WI38 (cell line): Measurements from ENCODE around the gene CAMK2G.

ENCODE experiments used
- H3K4me3 ChIP-seq: 2 replicates; pipeline ENCODE4 v1.5.1; 2011; ENCODE audit warnings: low read depth, mild to moderate bottlenecking, control low read depth, low read length
- TF ChIP-seq, protein P1 (sequence below): IDR thresholded peaks from 2 replicates; pipeline ENCODE4 v1.5.1; 2012; ENCODE audit warnings: low read depth, mild to moderate bottlenecking, control low read depth, low read length

CAMK2G gene

DNA sequence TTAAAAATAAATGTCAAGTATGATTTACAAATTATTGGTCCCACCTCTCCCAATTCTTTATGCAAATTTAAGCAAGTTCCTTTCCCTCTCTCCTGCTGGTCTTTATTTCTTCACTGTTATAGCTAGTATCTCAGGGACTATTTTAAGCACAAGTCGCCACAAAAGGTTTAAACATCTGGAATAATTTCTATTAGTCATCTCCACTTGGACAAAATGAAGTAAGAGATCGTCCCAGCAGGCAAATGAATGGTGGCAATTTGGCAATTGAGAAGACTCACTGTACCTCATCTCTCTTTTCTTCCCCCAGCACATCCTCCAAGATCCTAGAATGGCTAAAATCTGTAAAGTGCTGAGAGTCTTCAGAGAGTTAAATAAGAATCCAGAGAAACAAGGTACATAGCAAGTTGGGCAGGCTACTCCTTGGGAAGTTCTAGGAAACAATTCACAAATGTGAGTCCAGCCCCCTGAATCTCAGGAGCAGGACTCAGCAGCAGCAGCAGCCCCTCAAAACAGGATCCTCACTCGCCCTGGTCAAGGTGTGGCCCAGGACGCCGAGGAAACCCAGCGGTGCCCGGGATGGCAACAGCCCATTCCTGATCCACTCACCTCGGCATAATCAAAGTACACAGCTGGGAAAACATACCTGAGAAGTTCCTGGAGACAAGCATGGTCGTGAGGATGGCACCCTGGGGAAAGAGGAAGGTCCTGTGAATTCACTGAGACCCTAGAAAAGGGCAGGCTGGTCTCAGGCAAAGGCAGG is 32.6 kb downstream of the CAMK2G start:
- H3K4me3 ChIP-seq, result no peak overlapping the region
- TF ChIP-seq, protein P1, sequence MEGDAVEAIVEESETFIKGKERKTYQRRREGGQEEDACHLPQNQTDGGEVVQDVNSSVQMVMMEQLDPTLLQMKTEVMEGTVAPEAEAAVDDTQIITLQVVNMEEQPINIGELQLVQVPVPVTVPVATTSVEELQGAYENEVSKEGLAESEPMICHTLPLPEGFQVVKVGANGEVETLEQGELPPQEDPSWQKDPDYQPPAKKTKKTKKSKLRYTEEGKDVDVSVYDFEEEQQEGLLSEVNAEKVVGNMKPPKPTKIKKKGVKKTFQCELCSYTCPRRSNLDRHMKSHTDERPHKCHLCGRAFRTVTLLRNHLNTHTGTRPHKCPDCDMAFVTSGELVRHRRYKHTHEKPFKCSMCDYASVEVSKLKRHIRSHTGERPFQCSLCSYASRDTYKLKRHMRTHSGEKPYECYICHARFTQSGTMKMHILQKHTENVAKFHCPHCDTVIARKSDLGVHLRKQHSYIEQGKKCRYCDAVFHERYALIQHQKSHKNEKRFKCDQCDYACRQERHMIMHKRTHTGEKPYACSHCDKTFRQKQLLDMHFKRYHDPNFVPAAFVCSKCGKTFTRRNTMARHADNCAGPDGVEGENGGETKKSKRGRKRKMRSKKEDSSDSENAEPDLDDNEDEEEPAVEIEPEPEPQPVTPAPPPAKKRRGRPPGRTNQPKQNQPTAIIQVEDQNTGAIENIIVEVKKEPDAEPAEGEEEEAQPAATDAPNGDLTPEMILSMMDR, result no peak

DNA sequence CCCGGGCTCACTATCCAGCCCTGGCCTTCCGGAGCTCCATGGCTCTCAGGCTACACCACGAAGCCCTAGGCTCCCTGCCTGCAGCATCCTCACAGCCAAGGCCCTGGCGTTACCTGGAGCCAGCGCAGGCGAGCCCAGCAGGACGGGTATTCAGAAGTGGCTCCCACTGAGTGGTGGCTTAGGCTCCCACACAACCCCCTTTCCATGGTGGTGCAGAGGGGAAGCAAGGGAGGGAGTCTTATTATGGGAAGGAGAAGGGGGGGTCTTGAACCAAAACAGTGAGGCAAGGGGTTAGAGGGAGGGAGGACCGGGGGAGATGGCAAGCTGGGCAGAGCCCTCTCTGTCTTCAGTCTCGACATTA is 33.3 kb downstream of the CAMK2G start:
- TF ChIP-seq, protein P1, result no peak
- no peak overlapping the region for H3K4me3 ChIP-seq

DNA sequence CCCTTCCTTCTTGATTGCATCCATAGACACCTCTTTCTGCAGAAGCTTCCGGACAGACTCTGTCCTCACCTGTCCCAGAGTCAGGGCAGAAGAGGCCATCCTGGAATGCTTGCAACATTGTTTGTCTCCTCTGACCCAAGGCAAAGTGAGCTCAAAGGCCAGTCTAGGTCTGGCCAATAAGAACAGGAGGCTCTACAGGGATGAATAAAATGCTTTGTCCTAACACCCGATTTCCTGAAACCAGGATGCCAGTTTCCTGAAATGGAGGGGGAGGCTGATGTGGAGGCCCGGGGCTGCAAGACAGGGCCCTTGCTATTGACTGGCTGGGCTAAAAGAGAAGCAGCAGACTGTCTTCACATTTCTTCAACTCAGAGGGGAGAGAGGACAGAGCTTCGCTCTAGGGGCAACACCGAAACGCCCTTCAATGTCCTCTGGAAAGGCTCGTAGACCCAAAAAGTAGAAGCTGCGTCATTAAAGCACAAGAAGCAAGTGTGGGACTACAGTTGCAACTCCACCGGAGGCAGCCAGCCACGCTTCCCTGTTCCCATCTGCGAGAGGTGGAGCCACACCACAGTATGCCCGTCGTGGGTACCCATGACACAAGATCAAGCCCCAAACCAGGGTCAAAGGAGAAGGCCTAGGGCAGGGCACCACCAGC is 33.8 kb downstream of the CAMK2G start:
- H3K4me3 ChIP-seq, result no peak overlapping the region
- TF ChIP-seq, protein P1, result no peak

DNA sequence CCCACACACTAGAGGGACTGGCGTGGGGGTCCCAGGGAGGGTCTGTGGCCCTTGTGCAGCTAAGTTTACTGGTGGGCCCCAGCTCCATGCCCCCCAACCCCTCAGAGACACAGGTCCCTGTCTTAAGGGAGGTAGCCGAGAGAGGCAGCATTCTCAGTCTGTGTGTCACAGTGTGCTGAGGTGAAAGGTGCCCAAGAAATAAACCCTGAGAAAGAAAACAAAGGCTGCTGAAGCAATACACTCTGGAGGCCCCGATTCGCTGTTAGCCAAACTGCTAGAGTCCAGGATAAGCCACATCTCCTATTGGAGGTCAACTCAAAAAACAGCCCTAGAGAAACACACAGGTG is 34.3 kb downstream of the CAMK2G start:
- TF ChIP-seq, protein P1, result no peak
- no peak overlapping the region for H3K4me3 ChIP-seq

DNA sequence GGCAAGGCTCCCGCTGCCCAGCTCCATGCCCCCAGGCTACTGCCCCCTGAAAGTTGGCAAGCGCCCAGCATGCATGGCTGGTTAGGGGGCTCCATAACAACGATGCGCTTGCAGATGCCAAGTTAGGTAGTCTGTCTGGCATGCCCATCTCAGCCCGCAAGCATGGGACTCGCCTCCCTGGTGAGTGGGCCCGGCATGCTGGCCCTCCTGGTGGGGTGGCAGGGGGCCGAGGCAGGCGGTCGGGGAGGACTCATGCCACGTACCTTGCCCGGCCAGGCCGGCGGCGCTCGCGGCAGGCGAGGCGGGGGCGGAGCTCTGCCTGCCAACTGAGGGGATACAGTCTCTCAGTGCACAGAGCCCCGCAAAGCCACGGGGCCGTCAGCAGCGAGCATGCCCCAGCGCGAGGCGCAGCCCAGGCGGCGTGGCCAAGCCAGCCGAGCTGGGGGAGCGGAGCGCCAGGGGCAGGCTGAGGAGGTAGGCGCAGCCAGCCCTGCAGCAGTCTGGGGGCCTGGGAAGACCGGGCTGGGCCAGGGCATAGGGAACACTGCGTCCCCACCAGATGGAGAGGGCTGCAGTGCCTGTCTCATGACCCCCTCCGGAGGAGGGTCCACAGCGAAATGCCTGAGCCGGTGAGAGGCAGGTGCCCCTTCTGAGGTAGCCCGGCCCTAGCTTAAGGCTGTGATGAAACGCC is 34.9 kb downstream of the CAMK2G start:
- TF ChIP-seq, protein P1, result no peak

DNA sequence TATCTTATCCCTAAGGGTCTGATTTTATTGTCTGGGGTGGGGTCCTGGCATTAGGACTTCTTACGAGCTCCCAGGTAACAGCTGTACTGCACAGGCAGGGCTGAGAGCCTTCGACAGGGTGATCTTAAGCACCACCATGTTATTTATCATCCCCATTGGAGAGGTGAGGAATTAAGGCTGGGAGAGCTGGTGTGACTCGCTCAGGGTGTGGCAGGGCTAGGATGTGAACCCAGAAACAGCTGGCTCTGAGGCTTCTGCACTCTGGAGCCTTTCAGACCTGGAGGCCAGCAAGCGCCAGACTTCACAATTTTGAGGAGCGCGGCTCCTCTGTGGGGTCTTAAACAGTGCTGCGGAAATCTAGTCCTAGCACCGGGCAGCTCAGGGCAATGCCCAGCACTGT is 35.5 kb downstream of the CAMK2G start:
- TF ChIP-seq, protein P1, result no peak
- no peak overlapping the region for H3K4me3 ChIP-seq

More for the DNA sequence above, 34.9 kb downstream of the CAMK2G start:
- H3K4me3 ChIP-seq, result no peak overlapping the region
